Measurements from ENCODE around the gene GABPA. TPM values are rescaled to one million over a fixed set of nuclear protein-coding genes. Genes with fewer than 3 reads are reported as not detected.

GABPA gene
- total and polyA plus RNA-seq, 2 donors (not counting 1 experiment from before 2014, with no cell fraction given), result 10.3 to 29.7 TPM

- ChIA-PET POLR2A (no interaction called here), CTCF (no interaction called here)
- no peak overlapping the region for H3K4me2 ChIP-seq (replicated peaks; ENCODE audit: low read depth, low read length, poor library complexity, severe bottlenecking)
- H3K79me2 ChIP-seq (ENCODE audit: control insufficient read depth, insufficient read depth, low read length), result no peaks in the 10 kb centered on the region
- H3K27me3 ChIP-seq (replicated peaks in 1 of 4; ENCODE audit: control extremely low read depth in 1 of 4, control insufficient read depth in 3 of 4, insufficient read depth in 4 of 4, low read length in 3 of 4), result no peaks in the 10 kb centered on the region
- H3K36me3 ChIP-seq (replicated peaks in 1 of 2; ENCODE audit: control extremely low read depth in 1 of 2, control insufficient read depth in 1 of 2, extremely low read depth in 1 of 2, insufficient read depth in 2 of 2, low read length in 1 of 2), result no peaks in the 10 kb centered on the region
- no peak overlapping the region for H3K9ac ChIP-seq (ENCODE audit: low read length)
- Mint-ChIP-seq H3K4me1 (no peaks in the 10 kb centered on the region), H3K27ac (no peak overlapping the region), H3K9me3 (ENCODE audit: insufficient read depth) (no peaks in the 10 kb centered on the region), H3K27me3 (no peaks in the 10 kb centered on the region), H3K4me3 (no peak overlapping the region)
- H3K27ac ChIP-seq (ENCODE audit: low read length in 2 of 2), result no peak overlapping the region
- TF ChIP-seq EZH2 (IDR thresholded peaks at IDR 0.05; ENCODE audit: borderline replicate concordance, insufficient read depth, low read depth, low read length, poor library complexity, severe bottlenecking) (no peak), CTCF (IDR thresholded peaks at IDR 0.05) (no peak)
- no peak for DNase-seq
- intact Hi-C loops (cut with micrococcal nuclease), result no loop called here
- no peaks in the 10 kb centered on the region for H3K4me1 ChIP-seq (ENCODE audit: control insufficient read depth in 2 of 2, insufficient read depth in 2 of 2, low read length in 2 of 2)
- no CpG with 5 or more reads among the region's 1 CpG for WGBS (ENCODE audit: insufficient coverage)
- no peak for ATAC-seq (ENCODE audit: low read depth)
- no peak overlapping the region for H3K4me3 ChIP-seq (ENCODE audit: control extremely low read depth in 1 of 5, extremely low read depth in 1 of 5, insufficient read depth in 1 of 5, low read depth in 2 of 5, low read length in 4 of 5)
- no peaks in the 10 kb centered on the region for H3K9me3 ChIP-seq (ENCODE audit: control extremely low read depth in 1 of 3, control insufficient read depth in 2 of 3, insufficient read depth in 1 of 3, low read length in 2 of 3)
- H2AFZ ChIP-seq (ENCODE audit: insufficient read depth, low read depth, low read length, poor library complexity, severe bottlenecking), result no peak overlapping the region
- H4K20me1 ChIP-seq (ENCODE audit: control insufficient read depth, insufficient read depth, low read length, poor library complexity, severe bottlenecking), result no peaks in the 10 kb centered on the region
Measured at GRCh38 chr21:25700741-25701140, 34.0 kb upstream of the GABPA start.

GRCh38 chr21:25701529-25701928 is 33.2 kb upstream of the GABPA start:
- TF ChIP-seq EZH2 (IDR thresholded peaks at IDR 0.05; ENCODE audit: borderline replicate concordance, insufficient read depth, low read depth, low read length, poor library complexity, severe bottlenecking) (no peak), CTCF (IDR thresholded peaks at IDR 0.05) (no peak)
- Histone ChIP-seq H3K27ac (ENCODE audit: low read length in 2 of 2) (no peak overlapping the region), H3K4me2 (replicated peaks; ENCODE audit: low read depth, low read length, poor library complexity, severe bottlenecking) (no peak overlapping the region), H3K4me1 (ENCODE audit: control insufficient read depth in 2 of 2, insufficient read depth in 2 of 2, low read length in 2 of 2) (no peaks in the 10 kb centered on the region), H3K9ac (ENCODE audit: low read length) (no peak overlapping the region), H3K79me2 (ENCODE audit: control insufficient read depth, insufficient read depth, low read length) (no peaks in the 10 kb centered on the region), H3K36me3 (replicated peaks in 1 of 2; ENCODE audit: control extremely low read depth in 1 of 2, control insufficient read depth in 1 of 2, extremely low read depth in 1 of 2, insufficient read depth in 2 of 2, low read length in 1 of 2) (no peaks in the 10 kb centered on the region), H2AFZ (ENCODE audit: insufficient read depth, low read depth, low read length, poor library complexity, severe bottlenecking) (no peak overlapping the region), H3K4me3 (ENCODE audit: control extremely low read depth in 1 of 5, extremely low read depth in 1 of 5, insufficient read depth in 1 of 5, low read depth in 2 of 5, low read length in 4 of 5) (no peak overlapping the region), H3K27me3 (replicated peaks in 1 of 4; ENCODE audit: control extremely low read depth in 1 of 4, control insufficient read depth in 3 of 4, insufficient read depth in 4 of 4, low read length in 3 of 4) (no peaks in the 10 kb centered on the region), H4K20me1 (ENCODE audit: control insufficient read depth, insufficient read depth, low read length, poor library complexity, severe bottlenecking) (no peaks in the 10 kb centered on the region), H3K9me3 (ENCODE audit: control extremely low read depth in 1 of 3, control insufficient read depth in 2 of 3, insufficient read depth in 1 of 3, low read length in 2 of 3) (no peaks in the 10 kb centered on the region)
- POLR2A ChIA-PET, result no interaction called here
- intact Hi-C loops (cut with micrococcal nuclease), result no loop called here
- Mint-ChIP-seq H3K4me3 (no peak overlapping the region), H3K27me3 (no peaks in the 10 kb centered on the region), H3K27ac (no peak overlapping the region), H3K4me1 (no peaks in the 10 kb centered on the region), H3K9me3 (ENCODE audit: insufficient read depth) (no peaks in the 10 kb centered on the region)
- CTCF ChIA-PET, result interaction anchor here (0.6 kb wide), 1 partner anchor 1747 kb away, joined by 3 read pairs; no protein-coding TSS in a partner anchor
- DNase-seq (no peak), ATAC-seq (ENCODE audit: low read depth) (no peak)
- whole genome bisulfite sequencing (ENCODE audit: insufficient coverage), result no CpG with 5 or more reads among the region's 4 CpGs

Measured in B cell (primary cell).